HG03066 (cell line): ENCODE results near the gene PALM3.
A peak's percentile ranks its signal among the peaks of the same experiment; 100 is the strongest.

ENCODE experiments used
- ATAC-seq: cut with Tn5 transposase; IDR thresholded peaks from one replicate; pipeline ENCODE4 v1.9.1; 2021; ENCODE audit warnings: low read depth; ENCODE audit not compliant: unreplicated experiment

The PALM3 gene, protein sequence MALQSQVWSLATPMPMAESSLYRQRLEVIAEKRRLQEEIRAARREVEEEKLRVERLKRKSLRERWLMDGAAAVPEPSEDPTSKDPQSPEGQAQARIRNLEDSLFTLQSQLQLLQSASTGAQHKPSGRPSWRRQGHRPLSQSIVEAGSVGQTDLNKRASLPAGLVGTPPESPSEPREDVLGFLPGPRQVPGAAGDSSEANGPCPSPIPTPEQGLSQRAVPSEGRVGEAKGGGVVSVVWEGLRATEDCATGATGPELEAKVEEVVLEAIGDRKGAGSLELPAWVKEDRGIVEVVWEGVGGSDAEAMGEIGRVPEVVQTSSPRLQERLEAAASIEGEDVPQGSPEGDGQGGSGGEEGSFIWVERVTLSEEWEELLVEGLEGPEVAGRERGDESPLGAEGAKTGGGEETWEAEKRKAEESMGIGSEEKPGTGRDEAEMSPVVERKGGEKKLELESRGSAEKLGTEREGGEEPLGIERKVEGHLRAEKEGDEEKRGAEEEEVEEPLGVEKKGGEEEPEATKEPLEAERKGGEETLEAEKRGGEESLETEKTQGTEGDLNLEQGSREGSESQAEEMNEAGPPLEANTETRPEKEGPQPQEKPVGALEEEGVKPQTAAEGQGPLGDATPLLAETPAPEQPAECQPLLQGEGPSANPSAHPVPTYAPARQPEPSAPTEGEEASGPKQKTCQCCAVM

DNA sequence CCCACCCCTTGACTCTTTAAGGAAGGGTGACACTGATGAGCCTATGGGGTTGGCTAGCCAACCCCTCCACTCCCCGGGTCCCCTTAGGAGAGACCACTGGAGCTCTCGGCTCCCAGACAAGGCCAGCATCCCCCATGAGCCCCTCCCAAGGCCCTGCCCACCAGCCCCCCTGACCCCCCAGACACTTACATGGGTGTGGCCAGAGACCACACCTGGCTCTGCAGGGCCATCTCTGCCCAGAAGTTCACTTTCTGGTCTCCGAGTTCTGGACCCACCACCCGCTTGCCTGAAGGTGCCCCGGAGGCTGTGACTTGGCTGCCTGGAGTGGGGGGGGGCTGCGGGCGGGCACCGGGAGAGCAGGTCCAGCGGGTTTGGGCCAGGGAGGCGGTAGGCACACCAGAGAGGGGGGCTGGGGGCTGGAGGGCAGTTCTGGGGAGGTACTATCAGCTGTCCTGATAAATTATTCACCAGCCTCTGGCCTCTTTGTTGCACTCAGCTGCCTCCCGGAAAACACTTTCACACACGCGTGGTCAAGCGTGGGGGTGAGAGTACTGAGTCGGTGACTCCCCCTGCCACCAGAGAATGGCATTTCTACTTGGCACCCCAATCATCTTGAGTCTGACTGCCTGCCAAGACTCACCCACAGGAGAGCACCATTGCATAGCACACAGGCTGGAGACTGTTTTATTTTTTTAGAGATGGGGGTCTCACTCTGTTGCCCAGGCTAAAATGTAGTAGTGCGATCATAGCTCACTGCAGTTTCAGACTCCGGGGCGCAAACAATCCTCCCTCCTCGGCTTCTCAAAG is at the start of gene PALM3:
TSS of gene PALM3 (minus strand) at position 326 of the 807 bp plus-strand sequence. CDS start at position 230, 96 bp downstream.
- ATAC-seq: no peak

DNA sequence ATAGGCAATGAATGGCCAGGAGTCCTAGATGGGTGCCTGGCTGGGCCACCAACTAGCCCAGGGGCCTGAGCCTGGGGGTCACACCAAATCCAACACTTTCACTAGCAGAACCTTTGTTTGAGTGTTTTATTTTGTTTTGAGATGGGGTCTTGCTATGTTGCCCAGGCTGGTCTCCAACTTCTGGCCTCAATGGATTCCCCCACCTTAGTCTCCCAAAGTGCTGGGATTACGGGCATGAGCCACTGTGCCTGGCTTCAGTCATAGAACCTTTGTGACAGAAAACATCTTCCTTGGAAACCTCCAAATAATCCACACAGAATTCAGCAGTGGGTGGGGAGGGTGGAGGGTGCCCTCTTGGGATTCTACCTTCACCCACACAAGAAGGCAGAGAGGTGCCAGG is 49.6 kb upstream of the PALM3 start:
- ATAC-seq: no peak

DNA sequence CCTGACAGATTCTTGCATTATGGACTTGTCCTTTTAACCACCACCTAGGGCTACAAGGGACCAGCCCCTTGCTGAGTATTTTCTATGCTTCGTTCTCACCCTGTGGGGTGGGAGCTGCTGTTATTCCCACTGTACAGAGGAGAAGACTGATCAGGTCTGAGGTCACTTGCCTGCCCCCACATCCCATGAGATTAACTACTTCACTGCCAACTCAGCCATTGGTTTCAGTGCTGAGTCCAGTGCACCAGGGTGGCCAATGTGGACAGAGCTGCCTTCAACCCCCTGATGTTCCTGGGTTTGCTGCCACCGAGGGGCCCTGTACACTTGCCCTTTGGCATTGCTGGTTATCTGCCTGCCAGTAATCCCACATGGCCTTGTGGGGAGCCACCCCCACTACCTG is 48.8 kb upstream of the PALM3 start:
- no peak for ATAC-seq

DNA sequence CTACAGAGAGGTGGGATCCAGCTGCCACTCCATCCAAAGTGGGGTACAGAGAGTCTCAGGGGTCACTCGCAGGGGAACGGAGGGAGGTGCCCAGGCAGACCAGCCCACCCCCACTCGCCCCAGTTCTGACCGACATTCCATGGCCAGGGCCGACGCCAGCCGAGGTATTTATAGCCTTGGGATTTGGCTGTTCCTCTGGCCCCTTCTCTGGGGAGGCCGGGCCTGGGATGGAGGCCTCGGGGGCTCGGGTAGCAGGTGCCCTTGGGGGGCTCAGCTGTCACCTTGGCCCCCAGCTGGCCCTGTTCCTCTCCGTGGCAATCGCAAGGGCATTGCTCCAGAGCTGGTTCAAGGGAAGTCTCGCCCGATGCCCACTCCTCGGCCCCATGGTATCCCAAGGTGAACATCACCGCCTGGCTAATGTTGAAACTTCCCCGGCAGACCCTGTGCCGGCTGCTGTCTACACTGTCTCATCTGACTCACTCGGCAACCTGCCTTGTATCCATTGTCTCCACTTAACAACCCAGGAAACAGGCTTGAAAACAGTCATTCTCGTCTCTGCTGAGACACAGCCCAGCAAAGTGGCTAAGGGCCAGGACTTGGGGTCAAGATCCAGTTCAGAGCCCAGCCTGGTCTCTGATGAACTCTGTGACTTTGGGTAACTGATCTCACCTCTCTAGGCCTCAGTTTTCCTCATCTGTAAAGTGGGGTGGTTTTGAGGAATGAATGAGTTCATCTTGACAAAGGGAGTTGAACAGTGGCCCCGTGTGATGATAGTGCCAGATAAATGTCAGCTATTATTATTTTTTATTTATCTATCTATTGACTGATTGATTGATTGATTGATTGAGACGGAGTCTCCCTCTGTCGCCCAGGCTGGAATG is 45.9 kb upstream of the PALM3 start:
- ATAC-seq: no peak

DNA sequence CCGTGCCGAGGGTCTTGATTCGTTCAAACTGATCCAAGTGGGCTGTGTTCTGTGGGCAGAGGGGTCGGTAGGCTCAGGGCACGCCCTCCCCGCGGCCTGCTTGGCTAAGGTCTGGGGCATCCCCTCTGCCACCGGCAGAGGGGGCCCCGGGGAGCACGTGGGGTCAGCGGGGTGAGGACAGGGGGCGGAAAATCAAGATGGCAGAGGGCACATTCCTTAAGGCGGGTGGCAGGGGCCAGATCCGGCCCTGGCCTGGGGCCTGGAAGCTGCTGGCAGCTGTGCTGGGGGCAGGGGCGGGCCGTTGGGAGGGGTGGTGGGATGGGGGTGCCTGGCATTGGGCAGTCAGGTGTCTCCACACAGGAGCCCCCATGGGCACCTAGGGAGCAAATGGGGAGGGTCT is 45.0 kb upstream of the PALM3 start:
- no peak for ATAC-seq

DNA sequence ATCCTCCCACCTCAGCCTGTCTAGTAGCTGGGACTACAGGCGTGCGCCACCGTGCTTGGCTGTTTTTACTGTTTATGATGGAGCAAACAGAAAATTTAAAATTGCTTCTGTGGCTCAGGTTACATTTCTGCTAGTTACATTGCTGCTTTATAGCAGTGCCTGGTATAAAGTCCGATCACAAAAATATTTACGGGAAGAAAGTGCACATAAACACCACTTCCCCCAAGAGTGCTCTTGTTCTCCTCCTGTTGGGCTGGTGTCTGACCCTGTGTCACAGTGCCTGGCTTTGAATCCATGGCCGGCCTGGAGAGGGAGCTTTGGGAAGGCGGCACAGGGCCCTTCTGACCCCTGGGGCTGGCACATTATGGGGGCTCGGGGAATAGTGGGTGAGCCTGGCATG is 43.8 kb upstream of the PALM3 start:
- no peak for ATAC-seq

DNA sequence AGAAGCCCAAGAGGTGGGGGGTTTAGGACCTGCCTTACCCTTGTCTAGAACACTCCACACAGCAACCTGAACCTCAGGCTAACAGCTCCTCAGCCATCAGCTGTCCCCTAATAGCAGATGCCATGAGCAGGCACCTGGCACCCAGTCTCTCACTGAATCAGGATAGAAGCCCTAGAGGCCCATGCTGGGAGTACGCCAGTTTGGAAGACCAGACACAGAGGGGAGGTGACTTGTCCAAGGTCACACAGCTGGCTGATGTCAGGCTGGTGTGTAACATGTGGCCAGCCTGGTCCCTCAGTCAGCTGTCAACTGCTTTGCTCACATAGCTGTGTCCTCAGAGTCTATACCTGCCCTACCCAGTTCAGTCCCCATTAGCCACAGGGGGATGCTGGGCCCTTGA is 41.4 kb upstream of the PALM3 start:
- ATAC-seq: no peak

DNA sequence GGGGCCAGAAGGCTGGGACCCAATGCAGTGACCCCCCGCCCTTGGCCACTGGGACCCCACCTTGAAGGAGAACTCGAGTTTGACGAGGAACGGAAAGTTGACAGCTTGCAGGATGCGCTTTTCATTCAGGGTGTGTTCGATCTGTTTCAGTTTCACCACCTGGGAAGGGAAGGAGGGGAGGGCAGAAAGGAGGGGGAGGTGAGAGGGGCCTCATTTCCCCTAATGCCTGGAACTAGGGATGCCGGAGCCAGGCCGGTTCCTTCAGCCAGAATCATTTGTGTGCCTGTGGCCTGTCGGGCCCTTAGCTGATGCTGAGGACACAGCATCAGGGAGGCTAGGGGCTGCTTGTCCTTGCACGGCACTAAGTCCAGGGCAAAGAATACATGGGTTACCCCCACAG is 40.9 kb upstream of the PALM3 start:
- no peak for ATAC-seq

DNA sequence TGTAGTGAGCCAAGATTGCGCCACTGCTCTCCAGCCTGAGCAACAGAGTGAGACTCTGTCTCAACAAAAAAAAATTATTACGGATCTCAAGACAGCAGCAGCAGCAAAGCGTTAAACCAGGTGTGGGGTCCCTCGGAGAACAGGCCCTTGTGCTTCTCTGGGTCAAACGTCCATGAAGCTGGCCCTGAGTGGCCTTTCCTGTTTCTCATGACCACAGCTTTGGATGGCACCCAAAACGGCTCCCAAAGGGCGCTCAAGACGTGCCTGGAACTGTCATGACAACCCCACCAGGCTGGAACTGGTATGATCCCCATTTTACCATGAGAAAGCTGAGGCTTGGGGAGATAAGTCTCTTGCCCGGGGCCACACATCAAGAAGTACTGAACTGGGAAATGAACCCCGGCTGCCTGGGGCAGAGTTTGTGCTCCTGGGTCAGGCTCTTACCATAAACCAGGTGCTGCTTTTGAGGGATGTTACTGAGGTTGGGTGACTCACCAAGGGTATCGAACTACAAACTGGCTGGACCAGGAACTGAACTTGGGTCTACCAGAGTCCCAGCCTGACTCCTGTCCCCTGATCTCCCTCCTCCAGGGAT is 40.3 kb upstream of the PALM3 start:
- no peak for ATAC-seq

DNA sequence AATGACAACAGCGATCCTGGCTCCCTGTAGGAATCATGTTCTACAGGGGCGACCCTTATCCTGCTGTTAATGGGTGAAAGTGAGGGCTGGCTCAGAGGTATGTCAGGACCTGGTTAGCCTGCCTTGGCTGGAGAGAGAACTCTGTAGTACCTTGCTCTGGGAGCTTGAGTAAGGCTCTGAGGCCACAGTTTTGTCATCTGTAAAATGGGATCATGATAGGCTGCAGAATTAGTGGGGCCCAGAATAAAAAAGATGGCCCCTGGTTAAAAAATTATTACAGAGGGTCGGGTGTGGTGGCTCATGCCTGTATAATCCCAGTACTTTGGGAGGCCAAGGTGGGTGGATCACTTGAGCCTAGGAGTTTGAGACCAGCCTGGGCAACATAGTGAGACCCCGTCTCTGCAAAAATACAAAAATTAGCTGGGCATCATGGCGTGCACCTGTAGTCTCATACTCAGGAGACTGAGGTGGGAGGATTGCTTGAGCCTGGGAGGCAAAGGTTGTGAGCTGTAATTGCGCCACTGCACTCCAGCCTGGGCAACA is 39.2 kb upstream of the PALM3 start:
- no peak for ATAC-seq

DNA sequence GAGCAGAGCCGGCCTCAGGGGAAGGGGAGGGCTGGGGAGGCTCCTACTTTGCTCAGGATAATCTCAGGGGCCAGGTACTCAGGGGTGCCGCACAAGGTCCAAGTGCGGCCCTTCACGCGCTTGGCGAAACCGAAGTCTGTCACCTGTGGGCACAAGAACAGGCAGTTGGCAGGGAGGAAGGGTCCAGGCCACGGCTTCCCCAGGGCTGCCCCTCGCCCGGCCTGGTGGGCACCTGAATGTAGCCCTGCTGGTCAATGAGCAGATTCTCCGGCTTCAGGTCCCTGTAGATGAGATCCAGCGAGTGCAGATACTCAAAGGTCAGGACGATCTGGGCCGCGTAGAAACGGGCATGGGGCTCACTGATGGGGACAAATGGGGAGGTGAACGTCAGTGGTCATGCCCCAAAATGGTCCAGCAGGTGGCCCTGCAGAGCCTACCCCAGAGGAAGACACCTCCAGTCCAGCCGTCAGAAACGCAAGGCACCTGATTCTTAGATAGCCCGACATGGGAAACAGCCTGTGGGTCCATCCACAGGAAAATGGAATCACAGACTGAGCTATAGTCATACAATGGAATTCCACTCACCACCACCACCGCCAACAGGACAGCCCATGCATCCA is 35.8 kb upstream of the PALM3 start:
- ATAC-seq: no peak

DNA sequence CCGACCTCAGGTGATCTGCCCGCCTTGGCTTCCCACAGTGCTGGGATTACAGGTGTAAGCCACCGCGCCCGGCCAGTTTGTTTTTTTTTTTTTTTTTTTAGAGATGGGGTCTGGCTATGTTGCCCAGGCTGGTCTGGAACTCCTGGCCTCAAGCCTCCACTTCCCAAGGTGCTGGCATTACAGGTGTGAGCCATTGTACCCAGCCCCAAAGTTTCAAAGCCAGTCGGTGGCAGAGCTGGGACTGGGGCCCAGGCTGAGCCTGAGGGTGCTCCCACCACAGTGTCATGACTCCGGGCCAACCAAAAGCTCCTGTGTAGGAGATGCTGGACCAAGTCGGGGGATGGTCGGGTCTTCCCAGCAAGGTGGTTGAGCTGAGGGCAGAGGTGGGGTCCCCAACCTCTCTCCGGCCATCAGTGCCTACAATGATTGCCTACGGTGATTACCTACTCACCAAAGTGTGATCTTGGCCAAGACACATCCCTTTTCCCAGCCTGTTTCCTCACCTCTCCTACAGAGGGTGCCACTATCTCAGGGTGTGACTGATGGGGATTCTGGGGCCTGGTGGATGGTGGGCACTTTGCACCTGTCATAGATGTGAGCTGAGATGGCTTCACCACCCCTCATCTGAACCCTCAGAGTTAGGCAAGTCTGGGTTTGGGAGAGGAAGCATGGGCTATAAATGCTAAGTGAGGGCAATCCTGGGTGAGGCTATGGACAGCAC is 34.6 kb upstream of the PALM3 start:
- ATAC-seq: no peak

DNA sequence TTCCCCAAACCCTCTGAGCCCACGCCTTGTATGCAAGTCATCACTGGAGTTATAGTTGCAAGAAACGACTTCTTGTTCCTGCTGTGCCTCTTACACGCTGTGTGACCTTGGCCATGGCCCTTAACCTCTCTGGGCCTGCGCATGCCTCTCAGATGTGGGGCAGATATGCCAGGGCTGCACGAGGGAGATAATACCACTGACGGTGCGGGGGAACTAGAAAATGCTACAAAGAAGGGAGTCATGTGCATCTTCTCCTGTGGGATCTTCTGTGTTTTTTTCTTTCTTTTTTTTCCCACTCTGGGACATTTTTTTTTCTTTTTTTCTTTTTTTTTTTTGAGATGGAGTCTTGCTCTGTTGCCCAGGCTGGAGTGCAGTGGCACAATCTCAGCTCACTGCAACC is 33.0 kb upstream of the PALM3 start:
- ATAC-seq: no peak

DNA sequence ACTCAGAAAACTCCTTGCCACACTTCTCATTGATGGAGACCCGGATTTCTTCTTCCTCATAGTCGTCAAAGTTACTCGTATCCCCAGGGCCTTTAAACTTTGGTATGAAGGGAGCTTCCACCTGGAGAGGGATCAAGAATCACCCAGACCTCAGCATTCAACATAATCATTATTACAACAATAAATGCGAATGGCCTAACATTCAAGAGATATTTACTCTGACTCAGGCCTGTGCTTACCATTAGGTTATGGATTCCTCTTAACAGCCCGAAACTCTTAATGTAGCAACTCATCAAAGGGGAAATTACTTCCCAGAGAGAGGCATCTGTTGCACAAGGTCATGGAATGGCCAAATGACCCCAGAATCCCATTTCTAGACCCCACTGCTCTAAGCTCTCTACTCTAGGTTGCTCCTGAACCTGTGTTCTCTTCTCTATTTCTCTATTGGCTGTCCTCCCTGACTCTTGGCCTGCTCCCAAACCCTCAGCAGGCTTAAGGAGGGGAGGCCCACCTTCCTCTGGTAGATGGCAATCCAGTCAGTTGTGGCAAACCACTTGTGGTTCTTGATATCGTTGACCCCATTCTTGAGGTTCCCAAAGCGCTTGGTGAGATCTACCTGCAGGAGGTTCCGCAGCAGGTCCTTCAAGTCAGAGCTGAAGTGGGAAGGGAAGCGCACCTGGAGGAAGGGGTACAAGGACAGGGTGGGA is 31.4 kb upstream of the PALM3 start:
- no peak for ATAC-seq

DNA sequence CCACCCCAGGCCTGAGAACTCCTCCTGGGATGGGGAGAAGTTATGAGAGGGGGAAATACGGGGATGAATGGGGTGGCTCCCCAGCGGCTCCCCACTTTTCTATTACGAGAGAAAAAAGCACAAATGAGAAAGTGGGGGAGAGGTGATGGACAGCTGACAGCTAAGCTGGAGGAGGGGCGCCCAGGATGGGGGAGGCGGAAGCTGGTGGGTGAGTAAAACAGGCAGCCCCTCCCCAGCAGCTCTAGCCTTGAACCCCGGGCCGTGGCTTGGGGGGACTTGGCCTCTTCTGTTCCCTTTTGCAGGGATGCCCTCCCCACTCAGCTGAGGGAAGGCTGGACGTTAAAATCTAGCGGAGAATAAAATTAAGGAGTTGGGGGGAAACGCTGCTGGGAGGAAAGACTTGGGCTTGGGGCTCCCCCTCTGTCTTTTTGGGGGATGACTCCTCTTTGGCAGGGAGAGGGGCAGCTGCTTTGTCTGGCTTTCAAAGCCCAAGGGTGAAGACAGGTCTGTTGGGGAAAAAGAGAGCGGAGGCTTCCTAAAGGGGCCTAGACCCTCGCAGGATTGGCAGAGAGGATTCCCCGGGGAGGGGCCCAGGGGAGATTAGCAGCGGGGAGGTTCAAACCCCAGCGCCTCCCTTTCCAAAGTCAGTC is 30.1 kb upstream of the PALM3 start:
- ATAC-seq: peak; percentile 11

DNA sequence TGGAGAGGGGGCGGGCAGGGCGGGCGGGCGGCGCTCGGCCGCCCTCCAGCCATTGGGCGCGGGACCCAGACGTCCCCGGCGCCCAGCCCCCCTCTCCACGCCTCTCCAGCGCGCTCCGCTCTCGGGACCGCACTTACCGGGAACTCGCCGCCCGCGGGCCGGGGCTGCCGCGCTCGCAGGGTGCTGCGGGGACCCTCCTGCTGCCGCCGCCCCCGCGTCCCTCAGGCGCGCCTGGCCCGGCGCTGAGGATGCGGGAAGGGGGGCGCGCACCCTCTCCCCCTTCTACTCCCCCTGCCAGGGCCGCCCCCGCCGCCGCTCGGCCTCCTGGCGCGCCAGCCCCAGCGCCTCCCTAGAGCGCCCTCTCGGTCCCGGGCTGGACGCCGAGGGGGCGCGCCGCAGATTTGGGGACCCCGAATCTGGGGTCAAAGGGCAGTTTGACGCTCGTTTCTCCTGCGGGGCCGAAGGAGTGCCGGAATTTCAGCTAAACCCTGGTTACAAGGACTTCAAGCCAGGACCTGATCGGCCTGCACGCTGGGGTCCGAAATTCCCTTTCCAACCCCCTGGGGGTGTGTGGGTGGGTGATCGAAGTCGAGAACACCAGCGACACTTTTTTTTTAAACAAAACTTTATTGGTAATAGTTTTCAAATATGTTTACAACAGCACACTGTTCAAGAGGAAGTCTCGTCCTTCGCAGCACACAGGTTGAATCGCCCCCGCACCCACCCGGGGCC is 29.4 kb upstream of the PALM3 start:
- ATAC-seq: peak; percentile 49
